ENCODE measurements around the gene C5orf22. TPM values are rescaled to one million over a fixed set of nuclear protein-coding genes. Genes with fewer than 3 reads are reported as not detected.

The C5orf22 gene
- total and polyA plus RNA-seq, 2 donors (not counting 3 experiments of a cell fraction or from before 2014, with no cell fraction given) = 11.7 to 27.5 TPM

DNA sequence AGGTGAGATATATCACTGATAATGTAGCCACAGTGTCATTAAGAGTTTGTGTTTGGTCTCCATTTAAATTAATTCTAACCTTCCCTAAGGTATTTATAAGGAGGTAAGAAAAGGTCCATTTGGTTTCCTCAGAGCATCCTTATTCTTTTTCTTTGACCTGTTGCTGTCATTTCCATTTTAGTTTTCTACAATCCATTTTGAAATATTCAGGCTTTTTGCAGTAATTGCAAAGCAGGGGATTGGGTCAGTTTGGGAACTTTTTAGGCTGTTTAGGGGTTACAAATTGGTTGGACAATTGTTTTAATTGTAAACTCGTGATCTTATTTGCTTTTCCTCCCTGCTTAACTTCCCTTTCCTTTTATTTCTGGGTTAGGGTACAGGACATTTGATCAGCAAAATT lies 64.3 kb downstream of the C5orf22 start:
- H3K4me2 ChIP-seq (ENCODE audit: insufficient read depth, low read length) = no peak overlapping the region
- H3K9me3 ChIP-seq (replicated peaks; ENCODE audit: control insufficient read depth, insufficient read depth, low read length) = no peaks in the 10 kb centered on the region
- DNase-seq (ENCODE audit: low read depth, low spot score) = no peak
- no peaks in the 10 kb centered on the region for H3K4me1 ChIP-seq (ENCODE audit: control insufficient read depth, extremely low read depth, insufficient read depth, low read length)
- ChIA-PET POLR2A (no interaction called here), CTCF (no interaction called here)
- no peaks in the 10 kb centered on the region for H3K27me3 ChIP-seq (ENCODE audit: control insufficient read depth in 2 of 2, insufficient read depth in 2 of 2, low read length in 2 of 2)
- intact Hi-C loops (cut with micrococcal nuclease) = no loop called here
- no peaks in the 10 kb centered on the region for H3K9me1 ChIP-seq (replicated peaks; ENCODE audit: control insufficient read depth, extremely low read depth, insufficient read depth, low read length)
- no peaks in the 10 kb centered on the region for H4K20me1 ChIP-seq (replicated peaks; ENCODE audit: control insufficient read depth, extremely low read depth, insufficient read depth, low read length)
- no peaks in the 10 kb centered on the region for H3K79me2 ChIP-seq (ENCODE audit: control insufficient read depth, insufficient read depth, low read length)
- no peak for TF ChIP-seq EZH2 (IDR thresholded peaks at IDR 0.05; ENCODE audit: borderline replicate concordance, low read depth, low read length, severe bottlenecking)
- no peak for TF ChIP-seq POLR2AphosphoS5 (IDR thresholded peaks at IDR 0.05; ENCODE audit: insufficient read depth, low read depth, low read length)
- TF ChIP-seq, protein P1, sequence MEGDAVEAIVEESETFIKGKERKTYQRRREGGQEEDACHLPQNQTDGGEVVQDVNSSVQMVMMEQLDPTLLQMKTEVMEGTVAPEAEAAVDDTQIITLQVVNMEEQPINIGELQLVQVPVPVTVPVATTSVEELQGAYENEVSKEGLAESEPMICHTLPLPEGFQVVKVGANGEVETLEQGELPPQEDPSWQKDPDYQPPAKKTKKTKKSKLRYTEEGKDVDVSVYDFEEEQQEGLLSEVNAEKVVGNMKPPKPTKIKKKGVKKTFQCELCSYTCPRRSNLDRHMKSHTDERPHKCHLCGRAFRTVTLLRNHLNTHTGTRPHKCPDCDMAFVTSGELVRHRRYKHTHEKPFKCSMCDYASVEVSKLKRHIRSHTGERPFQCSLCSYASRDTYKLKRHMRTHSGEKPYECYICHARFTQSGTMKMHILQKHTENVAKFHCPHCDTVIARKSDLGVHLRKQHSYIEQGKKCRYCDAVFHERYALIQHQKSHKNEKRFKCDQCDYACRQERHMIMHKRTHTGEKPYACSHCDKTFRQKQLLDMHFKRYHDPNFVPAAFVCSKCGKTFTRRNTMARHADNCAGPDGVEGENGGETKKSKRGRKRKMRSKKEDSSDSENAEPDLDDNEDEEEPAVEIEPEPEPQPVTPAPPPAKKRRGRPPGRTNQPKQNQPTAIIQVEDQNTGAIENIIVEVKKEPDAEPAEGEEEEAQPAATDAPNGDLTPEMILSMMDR (IDR thresholded peaks at IDR 0.05; ENCODE audit: extremely low read depth in 1 of 2, insufficient read depth in 1 of 2, low read depth in 1 of 2, low read length in 2 of 2) = no peak
- TF ChIP-seq, protein P2, sequence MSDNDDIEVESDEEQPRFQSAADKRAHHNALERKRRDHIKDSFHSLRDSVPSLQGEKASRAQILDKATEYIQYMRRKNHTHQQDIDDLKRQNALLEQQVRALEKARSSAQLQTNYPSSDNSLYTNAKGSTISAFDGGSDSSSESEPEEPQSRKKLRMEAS (IDR thresholded peaks at IDR 0.05; ENCODE audit: insufficient read depth, insufficient read length) = no peak
- TF ChIP-seq JUN (IDR thresholded peaks at IDR 0.05; ENCODE audit: borderline replicate concordance, insufficient read depth, insufficient read length, low read depth) = no peak
- TF ChIP-seq FOS (IDR thresholded peaks at IDR 0.05; ENCODE audit: borderline replicate concordance, insufficient read depth, low read length) = no peak
- TF ChIP-seq GATA2 (IDR thresholded peaks at IDR 0.05; ENCODE audit: insufficient read depth, insufficient read length, low read depth, low read length) = no peak
- no peak for TF ChIP-seq POLR2A (IDR thresholded peaks at IDR 0.05; ENCODE audit: low read depth, low read length)
- TF ChIP-seq MYC (IDR thresholded peaks at IDR 0.05; ENCODE audit: low read depth, low read length) = no peak
- no peaks in the 10 kb centered on the region for H3K36me3 ChIP-seq (ENCODE audit: control insufficient read depth in 2 of 2, extremely low read depth in 1 of 2, insufficient read depth in 2 of 2, low read length in 2 of 2)
- H3K9ac ChIP-seq (replicated peaks; ENCODE audit: extremely low read depth, insufficient read depth, low read length) = no peak overlapping the region
- BruUV-seq (replicated peaks) = no TSS peak
- dilution Hi-C loops (cut with MboI; ENCODE audit: extremely low pct_ligation_motif_present, low sequenced_read_pairs) = no loop called here
- FAIRE-seq = no peak
- H3K27ac ChIP-seq (ENCODE audit: insufficient read depth, low read depth, low read length) = no peak overlapping the region
- H3K4me3 ChIP-seq (replicated peaks in 1 of 3; ENCODE audit: insufficient read depth in 1 of 3, low read depth in 1 of 3, low read length in 3 of 3) = no peak overlapping the region
- no peak overlapping the region for H2AFZ ChIP-seq (ENCODE audit: low read depth, low read length)
